ENCODE measurements around the gene FXYD2. TPM values are rescaled to one million over a fixed set of nuclear protein-coding genes. Genes with fewer than 3 reads are reported as not detected.

FXYD2 gene
- total RNA-seq, 1 donor from 2014 or later, result 2.7 TPM

- no peaks in the 10 kb centered on the region for H3K27me3 ChIP-seq
- DNase-seq (ENCODE audit: extremely low spot score in 2 of 2), result peak in 1 of 2 donors; percentile 90
- TF ChIP-seq POLR2A (IDR thresholded peaks at IDR 0.05) (no peak), POLR2AphosphoS5 (IDR thresholded peaks at IDR 0.05; ENCODE audit: insufficient read depth in 1 of 2, low read depth in 1 of 2) (peak in 1 of 2 donors; percentile 54)
- H3K9me3 ChIP-seq, result no peaks in the 10 kb centered on the region
- H3K27ac ChIP-seq, result peak overlapping the region; percentile 60
- H3K36me3 ChIP-seq, result no peaks in the 10 kb centered on the region
- H3K4me3 ChIP-seq, result no peak overlapping the region
- peaks cover 52% of the 10 kb centered on the region for H3K4me1 ChIP-seq
- intact Hi-C loops (cut with DNase I), result no loop called here
Measured at GRCh38 chr11:117828611-117829368, 4.2 kb upstream of the FXYD2 start.

GRCh38 chr11:117827521-117828511 is 3.3 kb upstream of the FXYD2 start:
- Histone ChIP-seq H3K27ac (peak overlapping the region; percentile 60), H3K4me3 (no peak overlapping the region), H3K36me3 (no peaks in the 10 kb centered on the region), H3K4me1 (peaks cover 59% of the 10 kb centered on the region), H3K27me3 (no peaks in the 10 kb centered on the region), H3K9me3 (no peaks in the 10 kb centered on the region)
- DNase-seq (ENCODE audit: extremely low spot score in 2 of 2), result no peak
- intact Hi-C loops (cut with DNase I), result no loop called here
- no peak for TF ChIP-seq POLR2A (IDR thresholded peaks at IDR 0.05)
- TF ChIP-seq CTCF (IDR thresholded peaks at IDR 0.05), result no peak
- TF ChIP-seq POLR2AphosphoS5 (IDR thresholded peaks at IDR 0.05; ENCODE audit: insufficient read depth in 1 of 2, low read depth in 1 of 2), result no peak

GRCh38 chr11:117826832-117827231 is 2.3 kb upstream of the FXYD2 start:
- no peaks in the 10 kb centered on the region for H3K9me3 ChIP-seq
- TF ChIP-seq POLR2AphosphoS5 (IDR thresholded peaks at IDR 0.05; ENCODE audit: insufficient read depth in 1 of 2, low read depth in 1 of 2), result no peak
- TF ChIP-seq POLR2A (IDR thresholded peaks at IDR 0.05), result no peak
- TF ChIP-seq CTCF (IDR thresholded peaks at IDR 0.05), result no peak
- no peak overlapping the region for H3K4me3 ChIP-seq
- no peaks in the 10 kb centered on the region for H3K27me3 ChIP-seq
- no peak overlapping the region for H3K27ac ChIP-seq
- peaks cover 59% of the 10 kb centered on the region for H3K4me1 ChIP-seq
- intact Hi-C loops (cut with DNase I), result no loop called here
- H3K36me3 ChIP-seq, result no peaks in the 10 kb centered on the region
- no peak for DNase-seq (ENCODE audit: extremely low spot score in 2 of 2)

- Histone ChIP-seq H3K27ac (no peak overlapping the region), H3K27me3 (no peaks in the 10 kb centered on the region), H3K9me3 (no peaks in the 10 kb centered on the region), H3K36me3 (no peaks in the 10 kb centered on the region), H3K4me1 (peaks cover 57% of the 10 kb centered on the region), H3K4me3 (no peak overlapping the region)
- TF ChIP-seq CTCF (IDR thresholded peaks at IDR 0.05) (no peak), POLR2AphosphoS5 (IDR thresholded peaks at IDR 0.05; ENCODE audit: insufficient read depth in 1 of 2, low read depth in 1 of 2) (no peak), POLR2A (IDR thresholded peaks at IDR 0.05) (no peak)
- intact Hi-C loops (cut with DNase I), result no loop called here
- DNase-seq (ENCODE audit: extremely low spot score in 2 of 2), result no peak
Measured at GRCh38 chr11:117826190-117826570, 1.6 kb upstream of the FXYD2 start.

GRCh38 chr11:117825538-117826189 is 1.1 kb upstream of the FXYD2 start:
- no peaks in the 10 kb centered on the region for H3K36me3 ChIP-seq
- DNase-seq (ENCODE audit: extremely low spot score in 2 of 2), result no peak
- no peak for TF ChIP-seq POLR2A (IDR thresholded peaks at IDR 0.05)
- TF ChIP-seq POLR2AphosphoS5 (IDR thresholded peaks at IDR 0.05; ENCODE audit: insufficient read depth in 1 of 2, low read depth in 1 of 2), result no peak
- no peak for TF ChIP-seq CTCF (IDR thresholded peaks at IDR 0.05)
- H3K4me1 ChIP-seq, result peaks cover 52% of the 10 kb centered on the region
- no peaks in the 10 kb centered on the region for H3K9me3 ChIP-seq
- no peak overlapping the region for H3K4me3 ChIP-seq
- H3K27ac ChIP-seq, result peak overlapping the region; percentile 82
- H3K27me3 ChIP-seq, result no peaks in the 10 kb centered on the region
- intact Hi-C loops (cut with DNase I), result no loop called here

Data from vagina (tissue), 2 donors.